ENCODE data around the gene CACNA1B.

- no peak for TF ChIP-seq CTCF (IDR thresholded peaks at IDR 0.05)
- TF ChIP-seq CHD2 (IDR thresholded peaks at IDR 0.05; ENCODE audit: low read length, partially characterized antibody) = no peak
- no peak for TF ChIP-seq RAD21 (conservative IDR thresholded peaks at IDR 0.05 in 1 of 2, IDR thresholded peaks at IDR 0.05 in 1 of 2)
- no peak for TF ChIP-seq HEYL (CRISPR knock-in tag; IDR thresholded peaks at IDR 0.05)
- TF ChIP-seq MAX (IDR thresholded peaks at IDR 0.05) = no peak
- no peak for TF ChIP-seq RNF2 (IDR thresholded peaks at IDR 0.05; ENCODE audit: borderline replicate concordance, low read depth)
- no peak for TF ChIP-seq BHLHE40 (IDR thresholded peaks at IDR 0.05; ENCODE audit: low read depth, low read length)
- no peak for TF ChIP-seq RFX5 (IDR thresholded peaks at IDR 0.05)
- no peak for TF ChIP-seq MYC (IDR thresholded peaks at IDR 0.05; ENCODE audit: borderline replicate concordance, low read length)
- no peak for TF ChIP-seq POLR2A (IDR thresholded peaks at IDR 0.05; ENCODE audit: low read length)
- TF ChIP-seq RCOR1 (IDR thresholded peaks at IDR 0.05; ENCODE audit: low read depth, low read length) = no peak
Measured at GRCh38 chr9:137917795-137918194, 40.2 kb downstream of the CACNA1B start.
